ENCODE data around the gene CDH23. TPM values are rescaled to one million over a fixed set of nuclear protein-coding genes. Genes with fewer than 3 reads are reported as not detected.
A peak's percentile ranks its signal among the peaks of the same experiment; 100 is the strongest.

Gene CDH23
- total and polyA plus RNA-seq, 9 of the 15 experiments (the other 6 are each of a cell fraction or from before 2014, with no cell fraction given), result 0.18 to 1.2 (median 0.47) TPM

- TF ChIP-seq CREB1 (IDR thresholded peaks at IDR 0.05) (no peak), CREB1 (CRISPR knock-in tag; IDR thresholded peaks at IDR 0.05) (0 out of 2 replicates have a peak, but pooled peaks have one; percentile 37), HOXB6 (CRISPR knock-in tag; IDR thresholded peaks at IDR 0.05; ENCODE audit: borderline replicate concordance) (no peak), CREB3L1 (IDR thresholded peaks at IDR 0.05; ENCODE audit: borderline replicate concordance, low read depth) (no peak), CCAR2 (IDR thresholded peaks at IDR 0.05; ENCODE audit: low read depth, low read length) (no peak), FOS (IDR thresholded peaks at IDR 0.05; ENCODE audit: extremely low read depth, insufficient read length) (no peak), ZNF444 (CRISPR knock-in tag; IDR thresholded peaks at IDR 0.05) (peak; percentile 74; the same call in 1 of the 2 replicates), U2AF1 (optimal IDR thresholded peaks at IDR 0.05; ENCODE audit: low read depth, low read length) (no peak), ZC3H8 (IDR thresholded peaks at IDR 0.05) (no peak), MTF1 (CRISPR knock-in tag; IDR thresholded peaks at IDR 0.05; ENCODE audit: borderline replicate concordance) (no peak), SRSF9 (IDR thresholded peaks at IDR 0.05; ENCODE audit: borderline replicate concordance, low read depth, low read length) (no peak), TCF7L2 (IDR thresholded peaks at IDR 0.05; ENCODE audit: low read depth, low read length) (no peak), ZNF699 (CRISPR knock-in tag; IDR thresholded peaks at IDR 0.05; ENCODE audit: insufficient replicate concordance) (no peak), SOX6 (IDR thresholded peaks at IDR 0.05) (peak; percentile 96), DPF2 (IDR thresholded peaks at IDR 0.05) (peak; percentile 69), CEBPG (CRISPR knock-in tag; IDR thresholded peaks at IDR 0.05) (peak; percentile 100), CEBPG (tag; conservative IDR thresholded peaks at IDR 0.05 in 1 of 2, IDR thresholded peaks at IDR 0.05 in 1 of 2) (peak; percentile 94 to 99), ELF2 (CRISPR knock-in tag; IDR thresholded peaks at IDR 0.05) (peak; percentile 82), ZKSCAN3 (CRISPR knock-in tag; IDR thresholded peaks at IDR 0.05) (no peak), RNF2 (IDR thresholded peaks at IDR 0.05) (peak; percentile 100; the same call in 1 of the 2 replicates), TARDBP (IDR thresholded peaks at IDR 0.05) (peak; percentile 65; the same call in 1 of the 2 replicates), ATF1 (CRISPR knock-in tag; IDR thresholded peaks at IDR 0.05) (no peak), ATF1 (tag; IDR thresholded peaks at IDR 0.05) (peak; percentile 53), SAFB2 (IDR thresholded peaks at IDR 0.05; ENCODE audit: borderline replicate concordance, low read depth, low read length, severe bottlenecking) (no peak), ZNF253 (CRISPR knock-in tag; conservative IDR thresholded peaks at IDR 0.05) (no peak)
- TF ChIP-seq, protein P1, sequence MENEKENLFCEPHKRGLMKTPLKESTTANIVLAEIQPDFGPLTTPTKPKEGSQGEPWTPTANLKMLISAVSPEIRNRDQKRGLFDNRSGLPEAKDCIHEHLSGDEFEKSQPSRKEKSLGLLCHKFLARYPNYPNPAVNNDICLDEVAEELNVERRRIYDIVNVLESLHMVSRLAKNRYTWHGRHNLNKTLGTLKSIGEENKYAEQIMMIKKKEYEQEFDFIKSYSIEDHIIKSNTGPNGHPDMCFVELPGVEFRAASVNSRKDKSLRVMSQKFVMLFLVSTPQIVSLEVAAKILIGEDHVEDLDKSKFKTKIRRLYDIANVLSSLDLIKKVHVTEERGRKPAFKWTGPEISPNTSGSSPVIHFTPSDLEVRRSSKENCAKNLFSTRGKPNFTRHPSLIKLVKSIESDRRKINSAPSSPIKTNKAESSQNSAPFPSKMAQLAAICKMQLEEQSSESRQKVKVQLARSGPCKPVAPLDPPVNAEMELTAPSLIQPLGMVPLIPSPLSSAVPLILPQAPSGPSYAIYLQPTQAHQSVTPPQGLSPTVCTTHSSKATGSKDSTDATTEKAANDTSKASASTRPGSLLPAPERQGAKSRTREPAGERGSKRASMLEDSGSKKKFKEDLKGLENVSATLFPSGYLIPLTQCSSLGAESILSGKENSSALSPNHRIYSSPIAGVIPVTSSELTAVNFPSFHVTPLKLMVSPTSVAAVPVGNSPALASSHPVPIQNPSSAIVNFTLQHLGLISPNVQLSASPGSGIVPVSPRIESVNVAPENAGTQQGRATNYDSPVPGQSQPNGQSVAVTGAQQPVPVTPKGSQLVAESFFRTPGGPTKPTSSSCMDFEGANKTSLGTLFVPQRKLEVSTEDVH (IDR thresholded peaks at IDR 0.05; ENCODE audit: low read depth, partially characterized antibody), result peak; percentile 44
- TF ChIP-seq, protein P2, sequence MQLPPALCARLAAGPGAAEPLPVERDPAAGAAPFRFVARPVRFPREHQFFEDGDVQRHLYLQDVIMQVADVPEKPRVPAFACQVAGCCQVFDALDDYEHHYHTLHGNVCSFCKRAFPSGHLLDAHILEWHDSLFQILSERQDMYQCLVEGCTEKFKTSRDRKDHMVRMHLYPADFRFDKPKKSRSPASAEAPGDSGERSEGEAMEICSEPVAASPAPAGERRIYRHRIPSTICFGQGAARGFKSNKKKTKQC (CRISPR knock-in tag; IDR thresholded peaks at IDR 0.05), result no peak
Measured at GRCh38 chr10:71753091-71753959, 356.6 kb downstream of the CDH23 start (continued).
